K562 (cell line): ENCODE measurements around the gene ENG. TPM values are rescaled to one million over a fixed set of nuclear protein-coding genes. Genes with fewer than 3 reads are reported as not detected.

Source experiments
- EP300 ChIP-seq: IDR thresholded peaks from 2 replicates; pipeline ENCODE4 v1.6.1; 2012; ENCODE audit warnings: low read length, improper control_type of control experiment
- ETV6 ChIP-seq, 3 experiments: fragments of 150-350 bp in 1 of 3; sonication (generic) in 1 of 3; formaldehyde crosslinking in 1 of 3; IDR thresholded peaks; 2 replicates each; pipeline versions ENCODE4 v1.6.1 to v1.8.0; 2014 to 2022; ENCODE audit warnings: borderline replicate concordance in 2 of 3, low read depth in 2 of 3, antibody characterized with exemption in 1 of 3, low read length in 1 of 3, mild to moderate bottlenecking in 1 of 3, missing genetic modification reagents in 1 of 3
- GTF2E2 ChIP-seq: fragments of 200-800 bp; sonication (Bioruptor generic); IDR thresholded peaks from 2 replicates; pipeline ENCODE4 v1.6.1; 2016; ENCODE audit warnings: missing genetic modification characterization, missing compliant biosample characterization
- KLF16 ChIP-seq: IDR thresholded peaks from 2 replicates; pipeline ENCODE4 v1.6.1; 2016; ENCODE audit warnings: antibody characterized with exemption
- NFIX ChIP-seq: fragments of 250-450 bp; sonication (Bioruptor Pico); IDR thresholded peaks from 2 replicates; pipeline ENCODE4 v1.4.0; 2020; ENCODE audit warnings: low read depth, mild to moderate bottlenecking, moderate library complexity
- NONO ChIP-seq, 2 experiments: fragments of 200-400 bp in 1 of 2; fragments of 450-650 bp in 1 of 2; formaldehyde crosslinking in 1 of 2; IDR thresholded peaks; 2 replicates each; pipeline ENCODE4 v1.6.1; 2017; ENCODE audit warnings: low read depth in 2 of 2, mild to moderate bottlenecking in 2 of 2, moderate library complexity in 2 of 2, low read length in 1 of 2
- SRSF9 ChIP-seq: fragments of 200-400 bp; formaldehyde crosslinking; IDR thresholded peaks from 2 replicates; pipeline ENCODE4 v1.6.1; 2017; ENCODE audit warnings: low read depth, low read length, borderline replicate concordance
- TRIM24 ChIP-seq, 2 experiments: fragments of 450-650 bp; IDR thresholded peaks; 2 replicates each; pipeline ENCODE4 v1.6.1; 2016
- TSC22D4 ChIP-seq: fragments of 450-650 bp; IDR thresholded peaks from 2 replicates; pipeline ENCODE4 v1.6.1; 2016; ENCODE audit warnings: missing genetic modification characterization, missing biosample characterization, control low read depth
- polyA plus RNA-seq, 8 experiments: library from polyadenylated mRNA; depleted of rRNA in 4 of 8; stranded (reverse) in 5 of 8; unstranded in 3 of 8; fragments of >200 nt; fragmentation: Nextera tagmentation in 2 of 8; fragmentation: Illumina TruSeq in 1 of 8; extraction: Ambion mirVana in 2 of 8; extraction: Trizol in 1 of 8; gene quantifications; 2 replicates each; pipeline versions ENCODE4 v1.2.1 to v1.2.3, GENCODE V29; 2011 to 2014; ENCODE audit warnings: inconsistent platforms in 1 of 8, missing spikeins in 1 of 8
- total RNA-seq, 7 experiments: library from RNA; depleted of rRNA in 6 of 7; stranded (reverse); fragments of >200 nt in 6 of 7; fragmentation: Illumina TruSeq in 2 of 7; extraction: Trizol in 2 of 7; gene quantifications; 2 replicates each; pipeline versions ENCODE4 v1.2.1 to v1.2.3, GENCODE V29; 2011 to 2021; ENCODE audit warnings: low replicate concordance in 1 of 7
- TF ChIP-seq, protein P1 (sequence below): fragments of 200-800 bp; sonication (Bioruptor generic); IDR thresholded peaks from 2 replicates; pipeline ENCODE4 v1.6.1; 2017; ENCODE audit warnings: missing genetic modification characterization, missing compliant biosample characterization
- TF ChIP-seq, protein P2 (sequence below), 2 experiments: fragments of 450-650 bp; IDR thresholded peaks; 2 replicates each; pipeline ENCODE4 v1.6.1; 2016; ENCODE audit warnings: mild to moderate bottlenecking in 2 of 2, borderline replicate concordance in 1 of 2, low read depth in 1 of 2, moderate library complexity in 1 of 2
- TF ChIP-seq, protein P3 (sequence below): fragments of 250-450 bp; sonication (Bioruptor Pico); IDR thresholded peaks from 2 replicates; pipeline ENCODE4 v1.8.0; 2022; ENCODE audit warnings: moderate library complexity, mild to moderate bottlenecking, inconsistent platforms
- TF ChIP-seq, protein P4 (sequence below): fragments of 450-650 bp; IDR thresholded peaks from 2 replicates; pipeline ENCODE4 v1.6.1; 2016

ENG gene
- total and polyA plus RNA-seq, 9 of the 15 experiments (the other 6 are each of a cell fraction or from before 2014, with no cell fraction given), result 0.04 to 0.40 (median 0.14) TPM; not detected in 1

DNA sequence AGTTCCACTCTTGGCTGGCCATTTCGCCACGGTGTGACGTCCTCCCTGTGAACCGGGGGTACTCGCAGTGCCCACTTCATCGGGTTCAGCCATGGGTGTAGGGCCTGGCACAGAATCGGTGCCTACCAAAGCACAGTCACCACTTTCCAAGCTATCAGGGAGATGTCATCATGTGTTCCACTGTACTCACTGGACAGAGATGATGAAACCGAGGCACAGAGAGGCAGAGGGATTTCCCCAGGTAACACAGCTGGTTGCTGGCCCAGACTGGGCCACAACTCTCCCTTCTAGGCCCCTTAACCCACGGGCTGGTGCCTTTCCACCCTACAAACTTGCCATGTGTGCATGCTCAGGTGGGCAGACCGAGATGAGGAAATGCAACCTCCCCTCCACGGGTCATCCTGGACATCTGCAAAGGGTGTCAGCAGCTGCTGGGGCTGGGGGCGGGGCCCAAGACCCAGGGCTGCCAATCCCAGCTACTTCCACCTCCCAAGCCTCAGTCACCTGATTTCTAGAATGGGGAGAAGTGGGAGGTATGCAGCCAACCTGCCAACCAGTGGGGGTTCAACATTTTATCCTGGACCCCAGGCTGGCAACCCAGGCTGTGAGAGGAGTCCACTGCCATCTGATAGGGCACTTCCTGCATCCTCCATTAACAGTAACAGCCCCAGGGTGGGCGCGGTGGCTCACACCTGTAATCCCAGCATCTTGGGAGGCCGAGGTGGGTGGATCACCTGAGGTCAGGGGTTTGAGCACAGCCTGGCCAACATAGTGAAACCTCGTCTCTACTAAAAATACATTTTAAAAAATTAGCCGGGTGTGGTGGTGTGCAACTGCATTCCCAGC is 75.1 kb downstream of the ENG start (continued):
- TF ChIP-seq, protein P1, sequence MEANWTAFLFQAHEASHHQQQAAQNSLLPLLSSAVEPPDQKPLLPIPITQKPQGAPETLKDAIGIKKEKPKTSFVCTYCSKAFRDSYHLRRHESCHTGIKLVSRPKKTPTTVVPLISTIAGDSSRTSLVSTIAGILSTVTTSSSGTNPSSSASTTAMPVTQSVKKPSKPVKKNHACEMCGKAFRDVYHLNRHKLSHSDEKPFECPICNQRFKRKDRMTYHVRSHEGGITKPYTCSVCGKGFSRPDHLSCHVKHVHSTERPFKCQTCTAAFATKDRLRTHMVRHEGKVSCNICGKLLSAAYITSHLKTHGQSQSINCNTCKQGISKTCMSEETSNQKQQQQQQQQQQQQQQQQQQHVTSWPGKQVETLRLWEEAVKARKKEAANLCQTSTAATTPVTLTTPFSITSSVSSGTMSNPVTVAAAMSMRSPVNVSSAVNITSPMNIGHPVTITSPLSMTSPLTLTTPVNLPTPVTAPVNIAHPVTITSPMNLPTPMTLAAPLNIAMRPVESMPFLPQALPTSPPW (CRISPR knock-in tag), result no peak
- no peak for TF ChIP-seq KLF16
- TF ChIP-seq NONO (IDR thresholded peaks at IDR 0.05; ENCODE audit: low read depth in 2 of 2, low read length in 1 of 2), result no peak
- no peak for TF ChIP-seq GTF2E2 (tag)
- TF ChIP-seq, protein P2, sequence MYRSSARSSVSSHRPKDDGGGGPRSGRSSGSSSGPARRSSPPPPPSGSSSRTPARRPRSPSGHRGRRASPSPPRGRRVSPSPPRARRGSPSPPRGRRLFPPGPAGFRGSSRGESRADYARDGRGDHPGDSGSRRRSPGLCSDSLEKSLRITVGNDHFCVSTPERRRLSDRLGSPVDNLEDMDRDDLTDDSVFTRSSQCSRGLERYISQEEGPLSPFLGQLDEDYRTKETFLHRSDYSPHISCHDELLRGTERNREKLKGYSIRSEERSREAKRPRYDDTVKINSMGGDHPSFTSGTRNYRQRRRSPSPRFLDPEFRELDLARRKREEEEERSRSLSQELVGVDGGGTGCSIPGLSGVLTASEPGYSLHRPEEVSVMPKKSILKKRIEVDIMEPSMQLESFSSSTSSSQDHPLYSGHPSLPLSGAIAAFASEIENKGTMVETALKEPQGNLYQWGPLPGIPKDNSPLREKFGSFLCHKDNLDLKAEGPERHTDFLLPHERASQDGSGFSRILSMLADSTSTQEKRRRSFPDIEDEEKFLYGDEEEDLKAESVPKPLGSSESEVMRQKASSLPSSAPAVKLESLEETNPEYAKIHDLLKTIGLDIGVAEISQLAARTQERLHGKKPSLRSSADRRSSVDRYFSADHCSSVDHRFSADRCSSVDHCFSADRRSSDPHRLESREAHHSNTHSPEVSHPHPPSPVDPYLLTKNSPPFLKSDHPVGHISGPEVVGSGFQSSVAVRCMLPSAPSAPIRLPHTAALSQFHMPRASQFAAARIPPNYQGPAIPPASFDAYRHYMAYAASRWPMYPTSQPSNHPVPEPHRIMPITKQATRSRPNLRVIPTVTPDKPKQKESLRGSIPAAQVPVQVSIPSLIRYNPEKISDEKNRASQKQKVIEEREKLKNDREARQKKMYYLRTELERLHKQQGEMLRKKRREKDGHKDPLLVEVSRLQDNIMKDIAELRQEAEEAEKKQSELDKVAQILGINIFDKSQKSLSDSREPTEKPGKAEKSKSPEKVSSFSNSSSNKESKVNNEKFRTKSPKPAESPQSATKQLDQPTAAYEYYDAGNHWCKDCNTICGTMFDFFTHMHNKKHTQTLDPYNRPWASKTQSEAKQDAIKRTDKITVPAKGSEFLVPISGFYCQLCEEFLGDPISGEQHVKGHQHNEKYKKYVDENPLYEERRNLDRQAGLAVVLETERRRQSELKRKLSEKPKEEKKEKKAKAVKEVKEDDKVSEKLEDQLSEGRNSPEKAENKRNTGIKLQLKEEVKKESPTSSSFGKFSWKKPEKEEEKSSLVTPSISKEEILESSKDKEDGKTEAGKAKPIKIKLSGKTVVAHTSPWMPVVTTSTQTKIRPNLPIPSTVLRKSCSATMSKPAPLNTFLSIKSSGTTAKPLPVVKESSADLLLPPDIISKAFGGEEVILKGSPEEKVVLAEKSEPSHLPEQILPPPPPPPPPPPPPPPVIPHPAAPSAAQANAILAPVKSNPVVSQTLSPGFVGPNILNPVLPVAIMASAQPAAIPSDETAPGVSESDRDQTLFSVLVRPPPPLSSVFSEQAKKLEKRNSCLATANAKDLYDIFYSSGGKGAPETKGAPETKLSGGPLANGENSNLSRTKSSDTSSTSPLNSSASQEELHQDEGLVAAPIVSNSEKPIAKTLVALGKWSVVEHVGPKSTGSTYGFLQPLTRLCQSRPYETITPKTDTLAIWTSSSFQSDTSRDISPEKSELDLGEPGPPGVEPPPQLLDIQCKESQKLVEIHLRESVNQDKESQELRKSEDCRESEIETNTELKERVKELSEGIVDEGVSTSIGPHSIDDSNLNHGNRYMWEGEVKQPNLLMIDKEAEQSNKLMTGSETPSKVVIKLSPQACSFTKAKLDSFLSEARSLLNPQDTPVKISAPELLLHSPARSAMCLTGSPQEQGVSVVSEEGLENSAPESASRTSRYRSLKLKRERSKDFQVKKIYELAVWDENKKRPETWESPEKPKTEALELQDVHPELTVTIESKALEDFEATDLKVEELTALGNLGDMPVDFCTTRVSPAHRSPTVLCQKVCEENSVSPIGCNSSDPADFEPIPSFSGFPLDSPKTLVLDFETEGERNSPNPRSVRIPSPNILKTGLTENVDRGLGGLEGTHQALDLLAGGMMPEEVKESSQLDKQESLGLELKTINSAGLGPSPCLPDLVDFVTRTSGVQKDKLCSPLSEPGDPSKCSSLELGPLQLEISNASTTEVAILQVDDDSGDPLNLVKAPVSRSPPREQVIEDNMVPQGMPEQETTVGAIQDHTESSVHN (IDR thresholded peaks at IDR 0.05; ENCODE audit: borderline replicate concordance in 1 of 2, low read depth in 1 of 2), result no peak
- TF ChIP-seq, protein P3, sequence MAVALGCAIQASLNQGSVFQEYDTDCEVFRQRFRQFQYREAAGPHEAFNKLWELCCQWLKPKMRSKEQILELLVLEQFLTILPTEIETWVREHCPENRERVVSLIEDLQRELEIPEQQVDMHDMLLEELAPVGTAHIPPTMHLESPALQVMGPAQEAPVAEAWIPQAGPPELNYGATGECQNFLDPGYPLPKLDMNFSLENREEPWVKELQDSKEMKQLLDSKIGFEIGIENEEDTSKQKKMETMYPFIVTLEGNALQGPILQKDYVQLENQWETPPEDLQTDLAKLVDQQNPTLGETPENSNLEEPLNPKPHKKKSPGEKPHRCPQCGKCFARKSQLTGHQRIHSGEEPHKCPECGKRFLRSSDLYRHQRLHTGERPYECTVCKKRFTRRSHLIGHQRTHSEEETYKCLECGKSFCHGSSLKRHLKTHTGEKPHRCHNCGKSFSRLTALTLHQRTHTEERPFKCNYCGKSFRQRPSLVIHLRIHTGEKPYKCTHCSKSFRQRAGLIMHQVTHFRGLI (CRISPR knock-in tag), result no peak
- TF ChIP-seq ETV6 (IDR thresholded peaks at IDR 0.05; ENCODE audit: borderline replicate concordance in 1 of 2, low read depth in 2 of 2, low read length in 1 of 2), result no peak
- no peak for TF ChIP-seq ETV6 (CRISPR knock-in tag; IDR thresholded peaks at IDR 0.05; ENCODE audit: borderline replicate concordance)
- TF ChIP-seq TSC22D4 (tag), result no peak
- 0 out of 2 replicates have a peak, but pooled peaks have one; percentile 1 for TF ChIP-seq EP300
- no peak for TF ChIP-seq SRSF9
- no peak for TF ChIP-seq NFIX (CRISPR knock-in tag)
- peak in 1 of 2 experiments; percentile 34; a peak in 1 of 4 replicates for TF ChIP-seq TRIM24 (IDR thresholded peaks at IDR 0.05)
- TF ChIP-seq, protein P4, sequence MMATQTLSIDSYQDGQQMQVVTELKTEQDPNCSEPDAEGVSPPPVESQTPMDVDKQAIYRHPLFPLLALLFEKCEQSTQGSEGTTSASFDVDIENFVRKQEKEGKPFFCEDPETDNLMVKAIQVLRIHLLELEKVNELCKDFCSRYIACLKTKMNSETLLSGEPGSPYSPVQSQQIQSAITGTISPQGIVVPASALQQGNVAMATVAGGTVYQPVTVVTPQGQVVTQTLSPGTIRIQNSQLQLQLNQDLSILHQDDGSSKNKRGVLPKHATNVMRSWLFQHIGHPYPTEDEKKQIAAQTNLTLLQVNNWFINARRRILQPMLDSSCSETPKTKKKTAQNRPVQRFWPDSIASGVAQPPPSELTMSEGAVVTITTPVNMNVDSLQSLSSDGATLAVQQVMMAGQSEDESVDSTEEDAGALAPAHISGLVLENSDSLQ, result peak; percentile 85
